Stimulated activated CD4-positive, alpha-beta T cell treated with anti-CD3 and anti-CD28 coated beads, Interleukin-1b, Interleukin-23, amount 100 ng/mL, for 1 hour (primary cell): ENCODE data around the gene BRMS1L.
"Not testable (repeated sequence)": the region's sequence is repeated elsewhere in the genome, so short reads cannot be mapped to it uniquely, and the experiment has no call there.

Experiments
- DNase-seq, 2 donors: peaks; one replicate each; pipeline ENCODE4 v3.0.0-alpha.2; 2020; ENCODE audit warnings: low read depth in 2 of 2

Gene BRMS1L

GRCh38 chr14:35821564-35822411, 4.3 kb upstream of the BRMS1L start:
- DNase-seq: no peak

- no peak for DNase-seq
Observed at GRCh38 chr14:35822501-35822900, 3.6 kb upstream of the BRMS1L start.

GRCh38 chr14:35824446-35825165, 1.5 kb upstream of the BRMS1L start:
- DNase-seq: not testable (repeated sequence)

GRCh38 chr14:35825968-35826217, 245 bp upstream of the BRMS1L start:
- DNase-seq: no peak

GRCh38 chr14:35826952-35827416, 846 bp downstream of the BRMS1L start:
- DNase-seq: no peak

- DNase-seq: no peak
Observed at GRCh38 chr14:35827678-35828472, 1.7 kb downstream of the BRMS1L start.

GRCh38 chr14:35829449-35829848, 3.3 kb downstream of the BRMS1L start:
- DNase-seq: no peak

GRCh38 chr14:35835208-35835982, 9.3 kb downstream of the BRMS1L start:
- DNase-seq: no peak

GRCh38 chr14:35841704-35842103, 15.6 kb downstream of the BRMS1L start:
- not testable (repeated sequence) for DNase-seq

- DNase-seq: not testable (repeated sequence)
Observed at GRCh38 chr14:35842245-35842644, 16.1 kb downstream of the BRMS1L start.

GRCh38 chr14:35844494-35844893, 18.4 kb downstream of the BRMS1L start:
- no peak for DNase-seq

GRCh38 chr14:35847636-35848035, 21.5 kb downstream of the BRMS1L start:
- no peak for DNase-seq

GRCh38 chr14:35849122-35849521, 23.0 kb downstream of the BRMS1L start:
- no peak for DNase-seq

GRCh38 chr14:35851823-35852222, 25.7 kb downstream of the BRMS1L start:
- DNase-seq: no peak

GRCh38 chr14:35853225-35853624, 27.1 kb downstream of the BRMS1L start:
- no peak for DNase-seq

- DNase-seq: no peak
Observed at GRCh38 chr14:35854696-35855270, 28.6 kb downstream of the BRMS1L start.

GRCh38 chr14:35855876-35856481, 29.8 kb downstream of the BRMS1L start:
- no peak for DNase-seq

- DNase-seq: no peak
Observed at GRCh38 chr14:35858521-35859209, 32.5 kb downstream of the BRMS1L start.

GRCh38 chr14:35861204-35861868, 35.2 kb downstream of the BRMS1L start:
- no peak for DNase-seq
